LNCaP clone FGC (cell line): ENCODE data around the gene DCST1.

Experiments
- DNase-seq: peaks from one replicate; pipeline ENCODE4 v3.0.0-alpha.2; 2011; ENCODE audit warnings: low read depth
- H3K4me3 ChIP-seq: 2 replicates; pipeline ENCODE4 v1.5.1; 2011; ENCODE audit warnings: mild to moderate bottlenecking, low read depth, low read length, control low read depth
- CTCF ChIP-seq: IDR thresholded peaks from 2 replicates; pipeline ENCODE4 v1.5.1; 2012; ENCODE audit warnings: mild to moderate bottlenecking; ENCODE audit not compliant: control insufficient read depth, insufficient read depth; ENCODE audit errors: extremely low read depth

The DCST1 gene

GRCh38 chr1:155007251-155007828, 26.3 kb upstream of the DCST1 start:
- H3K4me3 ChIP-seq: peak overlapping the region; percentile 67

GRCh38 chr1:155008015-155008941, 25.3 kb upstream of the DCST1 start:
- DNase-seq: no peak
- peak overlapping the region; percentile 67 for H3K4me3 ChIP-seq
- TF ChIP-seq CTCF: no peak

More at GRCh38 chr1:155007251-155007828, 26.3 kb upstream of the DCST1 start:
- no peak for TF ChIP-seq CTCF
- DNase-seq: no peak

- H3K4me3 ChIP-seq: peak overlapping the region; percentile 67
- TF ChIP-seq CTCF: no peak
- no peak for DNase-seq
Measured at GRCh38 chr1:155009221-155009711, 24.4 kb upstream of the DCST1 start.

GRCh38 chr1:155009742-155010141, 23.9 kb upstream of the DCST1 start:
- H3K4me3 ChIP-seq: no peak overlapping the region
- TF ChIP-seq CTCF: no peak
- DNase-seq: no peak

GRCh38 chr1:155010211-155010918, 23.3 kb upstream of the DCST1 start:
- DNase-seq: no peak
- H3K4me3 ChIP-seq: no peak overlapping the region
- TF ChIP-seq CTCF: no peak

GRCh38 chr1:155011004-155011416, 22.6 kb upstream of the DCST1 start:
- TF ChIP-seq CTCF: no peak
- no peak overlapping the region for H3K4me3 ChIP-seq
- no peak for DNase-seq
